Epithelial cell of esophagus (primary cell): ENCODE results near the gene TCP11L2.

Experiments used
- DNase-seq: peaks from one replicate; pipeline ENCODE4 v3.0.0; 2010; ENCODE audit warnings: low read depth
- H3K4me3 ChIP-seq: 2 replicates; pipeline ENCODE4 v1.5.1; 2011; ENCODE audit warnings: mild to moderate bottlenecking, low read length, control low read depth
- TF ChIP-seq, protein P1 (sequence below): IDR thresholded peaks from 2 replicates; pipeline ENCODE4 v1.5.1; 2011; ENCODE audit warnings: low read depth, mild to moderate bottlenecking, low read length, control low read depth, inconsistent platforms; ENCODE audit not compliant: insufficient read depth; ENCODE audit errors: missing control alignments

TCP11L2 gene

DNA sequence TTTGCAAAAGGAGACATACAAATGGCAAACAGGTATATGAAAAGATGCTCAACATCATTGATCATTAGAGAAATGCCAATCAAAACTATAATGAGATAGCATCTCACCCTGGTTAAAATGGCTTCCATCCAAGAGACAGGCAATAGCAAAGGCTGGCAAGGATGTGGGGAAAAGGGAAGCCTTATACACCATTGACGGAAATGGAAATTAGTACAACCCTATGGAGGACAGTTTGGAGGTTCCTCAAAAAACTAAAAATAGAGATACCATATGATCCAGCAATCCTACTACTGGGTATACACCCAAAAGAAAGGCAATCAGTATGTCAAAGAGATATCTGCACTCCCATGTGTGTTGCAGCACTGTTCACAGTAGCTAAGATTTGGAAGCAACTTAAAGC is 37.4 kb upstream of the TCP11L2 start:
- no peak overlapping the region for H3K4me3 ChIP-seq
- TF ChIP-seq, protein P1, sequence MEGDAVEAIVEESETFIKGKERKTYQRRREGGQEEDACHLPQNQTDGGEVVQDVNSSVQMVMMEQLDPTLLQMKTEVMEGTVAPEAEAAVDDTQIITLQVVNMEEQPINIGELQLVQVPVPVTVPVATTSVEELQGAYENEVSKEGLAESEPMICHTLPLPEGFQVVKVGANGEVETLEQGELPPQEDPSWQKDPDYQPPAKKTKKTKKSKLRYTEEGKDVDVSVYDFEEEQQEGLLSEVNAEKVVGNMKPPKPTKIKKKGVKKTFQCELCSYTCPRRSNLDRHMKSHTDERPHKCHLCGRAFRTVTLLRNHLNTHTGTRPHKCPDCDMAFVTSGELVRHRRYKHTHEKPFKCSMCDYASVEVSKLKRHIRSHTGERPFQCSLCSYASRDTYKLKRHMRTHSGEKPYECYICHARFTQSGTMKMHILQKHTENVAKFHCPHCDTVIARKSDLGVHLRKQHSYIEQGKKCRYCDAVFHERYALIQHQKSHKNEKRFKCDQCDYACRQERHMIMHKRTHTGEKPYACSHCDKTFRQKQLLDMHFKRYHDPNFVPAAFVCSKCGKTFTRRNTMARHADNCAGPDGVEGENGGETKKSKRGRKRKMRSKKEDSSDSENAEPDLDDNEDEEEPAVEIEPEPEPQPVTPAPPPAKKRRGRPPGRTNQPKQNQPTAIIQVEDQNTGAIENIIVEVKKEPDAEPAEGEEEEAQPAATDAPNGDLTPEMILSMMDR: no peak
- DNase-seq: no peak

DNA sequence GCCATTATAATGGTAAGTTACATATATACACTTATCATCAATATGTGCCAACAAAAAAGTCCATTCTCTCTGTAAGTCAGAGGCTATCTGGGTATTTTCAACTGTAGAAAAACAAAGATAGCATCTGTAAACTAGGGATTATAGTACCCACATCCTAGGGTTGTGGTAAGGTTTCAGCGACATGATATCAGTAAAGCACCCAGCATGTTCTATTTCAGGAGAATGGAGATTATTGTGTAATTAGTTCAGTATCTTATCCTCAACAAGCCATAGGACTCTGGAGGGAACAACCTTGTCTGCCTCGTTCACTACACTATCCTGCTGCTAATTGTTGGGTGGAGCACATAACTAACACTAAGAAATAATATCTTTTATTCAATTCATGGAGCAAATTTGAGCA is 35.0 kb upstream of the TCP11L2 start:
- TF ChIP-seq, protein P1: no peak
- DNase-seq: no peak
- no peak overlapping the region for H3K4me3 ChIP-seq

DNA sequence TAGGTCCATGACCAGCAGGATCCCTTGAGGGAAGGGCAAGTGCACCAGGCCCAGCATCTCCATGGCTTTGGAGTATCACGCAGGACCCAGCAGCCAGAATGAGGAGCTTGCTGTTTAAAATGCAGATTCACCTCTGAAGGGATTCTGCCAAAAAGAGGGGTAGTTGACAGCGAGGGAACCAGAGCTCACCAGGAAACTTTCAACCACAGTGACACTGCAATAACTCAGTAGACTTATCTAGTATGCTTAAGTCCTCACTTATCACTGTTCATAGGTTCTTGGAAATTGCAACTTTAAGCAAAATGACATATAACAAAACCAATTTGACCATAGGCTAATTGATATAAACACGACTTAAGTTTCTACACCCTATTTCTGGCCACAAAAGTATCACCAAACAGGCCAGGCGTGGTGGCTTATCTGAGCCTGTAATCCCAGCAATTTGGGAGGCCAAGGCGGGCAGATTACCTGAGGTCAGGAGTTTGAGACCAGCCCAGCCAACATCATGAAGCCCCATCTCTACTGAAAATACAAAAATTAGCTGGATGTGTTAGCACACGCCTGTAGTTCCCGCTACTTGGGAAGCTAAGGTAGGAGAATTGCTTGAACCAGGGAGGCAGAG is 33.3 kb upstream of the TCP11L2 start:
- no peak for DNase-seq
- no peak overlapping the region for H3K4me3 ChIP-seq
- TF ChIP-seq, protein P1: no peak

- TF ChIP-seq, protein P1: no peak
- peak; percentile 76 for DNase-seq
Observed at GRCh38 chr12:106271575-106272505, 30.7 kb upstream of the TCP11L2 start.

GRCh38 chr12:106273491-106273890 is 29.0 kb upstream of the TCP11L2 start:
- TF ChIP-seq, protein P1: no peak
- no peak for DNase-seq
- no peak overlapping the region for H3K4me3 ChIP-seq

More at GRCh38 chr12:106271575-106272505, 30.7 kb upstream of the TCP11L2 start:
- H3K4me3 ChIP-seq: no peak overlapping the region

GRCh38 chr12:106274012-106274411 is 28.5 kb upstream of the TCP11L2 start:
- DNase-seq: no peak
- H3K4me3 ChIP-seq: no peak overlapping the region
- TF ChIP-seq, protein P1: no peak
